ENCODE data around the gene SLC9A2. TPM values are rescaled to one million over a fixed set of nuclear protein-coding genes. Genes with fewer than 3 reads are reported as not detected.

SLC9A2 gene
- total and polyA plus RNA-seq, 2 of the 13 experiments (the other 11 are each of a cell fraction or from before 2014, with no cell fraction given), result 0.02 TPM; not detected in 1

GRCh38 chr2:102735416-102736109, 116.2 kb downstream of the SLC9A2 start (continued):
- TF ChIP-seq ZNF513 (CRISPR knock-in tag; conservative IDR thresholded peaks at IDR 0.05) (no peak), TCF7 (IDR thresholded peaks at IDR 0.05; ENCODE audit: low read depth) (0 out of 2 replicates have a peak, but pooled peaks have one; percentile 21), ZNF691 (CRISPR knock-in tag; IDR thresholded peaks at IDR 0.05; ENCODE audit: borderline replicate concordance, low read depth) (no peak), ZNF432 (CRISPR knock-in tag; IDR thresholded peaks at IDR 0.05; ENCODE audit: borderline replicate concordance) (no peak), ELF3 (CRISPR knock-in tag; IDR thresholded peaks at IDR 0.05) (no peak), HNRNPUL1 (IDR thresholded peaks at IDR 0.05; ENCODE audit: low read depth, low read length) (no peak), ZNF644 (CRISPR knock-in tag; IDR thresholded peaks at IDR 0.05; ENCODE audit: low read depth) (0 out of 2 replicates have a peak, but pooled peaks have one; percentile 31), ZFP36 (IDR thresholded peaks at IDR 0.05; ENCODE audit: borderline replicate concordance, low read depth, low read length, partially characterized antibody) (no peak), TP53 (CRISPR knock-in tag; conservative IDR thresholded peaks at IDR 0.05) (no peak), BRCA1 (CRISPR knock-in tag; IDR thresholded peaks at IDR 0.05) (no peak), ATF4 (CRISPR knock-in tag; IDR thresholded peaks at IDR 0.05) (no peak; a peak in 2 of 4 replicates), SIN3A (IDR thresholded peaks at IDR 0.05; ENCODE audit: borderline replicate concordance, low read depth, low read length) (no peak), GMEB2 (CRISPR knock-in tag; IDR thresholded peaks at IDR 0.05; ENCODE audit: low read depth) (no peak), FOXA1 (IDR thresholded peaks at IDR 0.05) (no peak), FOXA1 (CRISPR knock-in tag; IDR thresholded peaks at IDR 0.05) (peak; percentile 12; the same call in 1 of the 2 replicates), ZNF557 (CRISPR knock-in tag; IDR thresholded peaks at IDR 0.05) (no peak), THRA (CRISPR knock-in tag; IDR thresholded peaks at IDR 0.05; ENCODE audit: borderline replicate concordance) (peak; percentile 96), MAX (IDR thresholded peaks at IDR 0.05) (peak; percentile 53; the same call in 1 of the 2 replicates), IRF9 (CRISPR knock-in tag; IDR thresholded peaks at IDR 0.05; ENCODE audit: borderline replicate concordance) (no peak; the same call in 1 of the 2 replicates)

Data from HepG2 (cell line).